HG02981 (cell line): ENCODE results near the gene NUDT17.

ENCODE experiments used
- ATAC-seq: cut with Tn5 transposase; IDR thresholded peaks from one replicate; pipeline ENCODE4 v1.9.1; 2021; ENCODE audit warnings: mild to moderate bottlenecking, moderate library complexity; ENCODE audit not compliant: unreplicated experiment

The NUDT17 gene

GRCh38 chr1:145887631-145888030 lies 42.2 kb downstream of the NUDT17 start:
- ATAC-seq, result no peak

GRCh38 chr1:145889722-145890121 lies 44.3 kb downstream of the NUDT17 start:
- no peak for ATAC-seq

GRCh38 chr1:145891143-145891542 lies 45.7 kb downstream of the NUDT17 start:
- ATAC-seq, result no peak

- ATAC-seq, result no peak
These were observed 46.4 kb downstream of the NUDT17 start for GRCh38 chr1:145891587-145892485.

GRCh38 chr1:145892486-145893087 lies 47.2 kb downstream of the NUDT17 start:
- no peak for ATAC-seq

GRCh38 chr1:145893306-145894055 lies 48.1 kb downstream of the NUDT17 start:
- no peak for ATAC-seq

- ATAC-seq, result no peak
These were observed 50.0 kb downstream of the NUDT17 start for GRCh38 chr1:145895471-145895870.

GRCh38 chr1:145897969-145898368 lies 52.5 kb downstream of the NUDT17 start:
- ATAC-seq, result no peak
